Measurements from ENCODE around the gene RNF212.

GRCh38 chr4:1041936-1042330 lies 71.4 kb downstream of the RNF212 start:
- TF ChIP-seq EZH2 (IDR thresholded peaks at IDR 0.05; ENCODE audit: insufficient read depth, poor library complexity, severe bottlenecking) (no peak), EZH2phosphoT487 (IDR thresholded peaks at IDR 0.05; ENCODE audit: insufficient read depth, low read depth) (no peak)

All from GM23248 (cell line).